WERI-Rb-1 (cell line): ENCODE data around the gene DNAH8.

Source experiments
- DNase-seq: peaks from one replicate; pipeline ENCODE4 v3.0.0-alpha.2; 2020
- H3K27ac ChIP-seq: fragments of 250-450 bp; sonication (Bioruptor Pico); 2 replicates; pipeline ENCODE4 v1.5.1; 2020; ENCODE audit warnings: mild to moderate bottlenecking, moderate library complexity
- H3K27me3 ChIP-seq: fragments of 250-450 bp; sonication (Bioruptor Pico); 2 replicates; pipeline ENCODE4 v1.5.1; 2021; ENCODE audit warnings: mild to moderate bottlenecking, low read depth, moderate library complexity; ENCODE audit not compliant: insufficient read depth, severe bottlenecking
- H3K36me3 ChIP-seq: fragments of 250-450 bp; sonication (Bioruptor Pico); 2 replicates; pipeline ENCODE4 v1.5.1; 2020; ENCODE audit warnings: mild to moderate bottlenecking, moderate library complexity
- H3K4me3 ChIP-seq: 2 replicates; pipeline ENCODE4 v1.5.1; 2011; ENCODE audit warnings: low read depth, mild to moderate bottlenecking, control low read depth, low read length
- H3K9me3 ChIP-seq: fragments of 250-450 bp; sonication (Bioruptor Pico); 2 replicates; pipeline ENCODE4 v1.5.1; 2021; ENCODE audit warnings: mild to moderate bottlenecking, moderate library complexity; ENCODE audit not compliant: severe bottlenecking
- CTCF ChIP-seq: IDR thresholded peaks from 2 replicates; pipeline ENCODE4 v1.5.1; 2011; ENCODE audit warnings: low read depth, mild to moderate bottlenecking, control low read depth, inconsistent platforms, low read length

Gene DNAH8

GRCh38 chr6:38942965-38943364 lies 227.9 kb downstream of the DNAH8 start:
- Histone ChIP-seq H3K4me3 (no peak overlapping the region), H3K27ac (no peak overlapping the region), H3K9me3 (peaks cover 4% of the 10 kb centered on the region), H3K36me3 (no peaks in the 10 kb centered on the region), H3K27me3 (no peaks in the 10 kb centered on the region)
- TF ChIP-seq CTCF = no peak
- no peak for DNase-seq

- DNase-seq = no peak
- Histone ChIP-seq H3K27ac (no peak overlapping the region), H3K36me3 (no peaks in the 10 kb centered on the region), H3K9me3 (no peaks in the 10 kb centered on the region), H3K27me3 (no peaks in the 10 kb centered on the region), H3K4me3 (no peak overlapping the region)
- peak; percentile 63 for TF ChIP-seq CTCF
These were observed 228.9 kb downstream of the DNAH8 start for GRCh38 chr6:38943964-38944363.

- Histone ChIP-seq H3K9me3 (no peaks in the 10 kb centered on the region), H3K27me3 (no peaks in the 10 kb centered on the region)
These were observed 229.7 kb downstream of the DNAH8 start for GRCh38 chr6:38944655-38945279.

GRCh38 chr6:38955861-38956260 lies 240.8 kb downstream of the DNAH8 start:
- TF ChIP-seq CTCF = no peak
- no peak overlapping the region for H3K27ac ChIP-seq
- no peaks in the 10 kb centered on the region for H3K36me3 ChIP-seq
- DNase-seq = no peak
- no peak overlapping the region for H3K4me3 ChIP-seq
- H3K27me3 ChIP-seq = no peaks in the 10 kb centered on the region
- no peaks in the 10 kb centered on the region for H3K9me3 ChIP-seq

More at GRCh38 chr6:38944655-38945279, 229.7 kb downstream of the DNAH8 start:
- DNase-seq = no peak
- TF ChIP-seq CTCF = no peak
- Histone ChIP-seq H3K36me3 (no peaks in the 10 kb centered on the region), H3K4me3 (no peak overlapping the region), H3K27ac (no peak overlapping the region)

- no peak for TF ChIP-seq CTCF
- H3K4me3 ChIP-seq = no peak overlapping the region
- no peaks in the 10 kb centered on the region for H3K36me3 ChIP-seq
- H3K27ac ChIP-seq = no peak overlapping the region
- H3K9me3 ChIP-seq = no peaks in the 10 kb centered on the region
- no peak for DNase-seq
- H3K27me3 ChIP-seq = no peaks in the 10 kb centered on the region
These were observed 242.3 kb downstream of the DNAH8 start for GRCh38 chr6:38957426-38957825.

GRCh38 chr6:38959138-38959537 lies 244.0 kb downstream of the DNAH8 start:
- Histone ChIP-seq H3K9me3 (no peaks in the 10 kb centered on the region), H3K27me3 (no peaks in the 10 kb centered on the region), H3K27ac (no peak overlapping the region), H3K36me3 (no peaks in the 10 kb centered on the region), H3K4me3 (no peak overlapping the region)
- TF ChIP-seq CTCF = no peak
- DNase-seq = no peak
